ENCODE results near the gene LGMN.
A peak's percentile ranks its signal among the peaks of the same experiment; 100 is the strongest.

The LGMN gene

GRCh38 chr14:92676403-92677086 is 71.9 kb downstream of the LGMN start:
- H3K4me3 ChIP-seq (replicated peaks; ENCODE audit: insufficient read depth, low read length), result no peak overlapping the region
- H3K27ac ChIP-seq (replicated peaks), result peak overlapping the region; percentile 6; the same call in 1 of the 2 replicates
- no peak for TF ChIP-seq GABPA (IDR thresholded peaks at IDR 0.05; ENCODE audit: low read depth)
- no peak for TF ChIP-seq REST (IDR thresholded peaks at IDR 0.05; ENCODE audit: insufficient replicate concordance, low read depth)
- no peak for TF ChIP-seq CTCF (IDR thresholded peaks at IDR 0.05; ENCODE audit: insufficient read depth, low read length)
- TF ChIP-seq SPI1 (IDR thresholded peaks at IDR 0.05; ENCODE audit: borderline replicate concordance, low read depth), result no peak
- no peak for DNase-seq (ENCODE audit: low read depth in 1 of 2, low spot score in 1 of 2)
- H3K27me3 ChIP-seq (ENCODE audit: insufficient read depth, poor library complexity, severe bottlenecking), result no peaks in the 10 kb centered on the region

GRCh38 chr14:92675976-92676375 is 72.5 kb downstream of the LGMN start:
- Histone ChIP-seq H3K27ac (replicated peaks) (peak overlapping the region; percentile 6; the same call in 1 of the 2 replicates), H3K27me3 (ENCODE audit: insufficient read depth, poor library complexity, severe bottlenecking) (no peaks in the 10 kb centered on the region), H3K4me3 (replicated peaks; ENCODE audit: insufficient read depth, low read length) (no peak overlapping the region)
- TF ChIP-seq CTCF (IDR thresholded peaks at IDR 0.05; ENCODE audit: insufficient read depth, low read length) (no peak), SPI1 (IDR thresholded peaks at IDR 0.05; ENCODE audit: borderline replicate concordance, low read depth) (peak; percentile 35; the same call in 1 of the 2 replicates), REST (IDR thresholded peaks at IDR 0.05; ENCODE audit: insufficient replicate concordance, low read depth) (no peak), POLR2AphosphoS5 (IDR thresholded peaks at IDR 0.05; ENCODE audit: low read depth) (no peak)
- peak in 1 of 2 experiments; percentile 44 for DNase-seq (ENCODE audit: low read depth in 1 of 2, low spot score in 1 of 2)

GRCh38 chr14:92675421-92675820 is 73.0 kb downstream of the LGMN start:
- no peaks in the 10 kb centered on the region for H3K27me3 ChIP-seq (ENCODE audit: insufficient read depth, poor library complexity, severe bottlenecking)
- H3K4me3 ChIP-seq (replicated peaks; ENCODE audit: insufficient read depth, low read length), result no peak overlapping the region
- DNase-seq (ENCODE audit: low read depth in 1 of 2, low spot score in 1 of 2), result no peak
- peak overlapping the region; percentile 21; the same call in 1 of the 2 replicates for H3K27ac ChIP-seq (replicated peaks)
- TF ChIP-seq SPI1 (IDR thresholded peaks at IDR 0.05; ENCODE audit: borderline replicate concordance, low read depth) (no peak), CTCF (IDR thresholded peaks at IDR 0.05; ENCODE audit: insufficient read depth, low read length) (no peak), GABPA (IDR thresholded peaks at IDR 0.05; ENCODE audit: low read depth) (no peak), POLR2AphosphoS5 (IDR thresholded peaks at IDR 0.05; ENCODE audit: low read depth) (no peak)
